ENCODE results near the gene AQP11. TPM values are rescaled to one million over a fixed set of nuclear protein-coding genes. Genes with fewer than 3 reads are reported as not detected.
"Not testable (repeated sequence)": the region's sequence is repeated elsewhere in the genome, so short reads cannot be mapped to it uniquely, and the experiment has no call there.

Gene AQP11, protein sequence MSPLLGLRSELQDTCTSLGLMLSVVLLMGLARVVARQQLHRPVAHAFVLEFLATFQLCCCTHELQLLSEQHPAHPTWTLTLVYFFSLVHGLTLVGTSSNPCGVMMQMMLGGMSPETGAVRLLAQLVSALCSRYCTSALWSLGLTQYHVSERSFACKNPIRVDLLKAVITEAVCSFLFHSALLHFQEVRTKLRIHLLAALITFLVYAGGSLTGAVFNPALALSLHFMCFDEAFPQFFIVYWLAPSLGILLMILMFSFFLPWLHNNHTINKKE
- total RNA-seq: 0.22 and 0.40 TPM in 2 replicates

GRCh38 chr11:77589521-77590193 lies at the start of gene AQP11:
Gene AQP11 (plus strand): TSS chr11:77589953. CDS start chr11:77589993, 40 bp downstream.
- peak; percentile 84 to 86 for DNase-seq (ENCODE audit: low read depth in 2 of 2)

GRCh38 chr11:77542296-77542695 lies 47.5 kb upstream of the AQP11 start:
- DNase-seq (ENCODE audit: low read depth in 2 of 2): peak in 1 of 2 donors; percentile 12

DNA sequence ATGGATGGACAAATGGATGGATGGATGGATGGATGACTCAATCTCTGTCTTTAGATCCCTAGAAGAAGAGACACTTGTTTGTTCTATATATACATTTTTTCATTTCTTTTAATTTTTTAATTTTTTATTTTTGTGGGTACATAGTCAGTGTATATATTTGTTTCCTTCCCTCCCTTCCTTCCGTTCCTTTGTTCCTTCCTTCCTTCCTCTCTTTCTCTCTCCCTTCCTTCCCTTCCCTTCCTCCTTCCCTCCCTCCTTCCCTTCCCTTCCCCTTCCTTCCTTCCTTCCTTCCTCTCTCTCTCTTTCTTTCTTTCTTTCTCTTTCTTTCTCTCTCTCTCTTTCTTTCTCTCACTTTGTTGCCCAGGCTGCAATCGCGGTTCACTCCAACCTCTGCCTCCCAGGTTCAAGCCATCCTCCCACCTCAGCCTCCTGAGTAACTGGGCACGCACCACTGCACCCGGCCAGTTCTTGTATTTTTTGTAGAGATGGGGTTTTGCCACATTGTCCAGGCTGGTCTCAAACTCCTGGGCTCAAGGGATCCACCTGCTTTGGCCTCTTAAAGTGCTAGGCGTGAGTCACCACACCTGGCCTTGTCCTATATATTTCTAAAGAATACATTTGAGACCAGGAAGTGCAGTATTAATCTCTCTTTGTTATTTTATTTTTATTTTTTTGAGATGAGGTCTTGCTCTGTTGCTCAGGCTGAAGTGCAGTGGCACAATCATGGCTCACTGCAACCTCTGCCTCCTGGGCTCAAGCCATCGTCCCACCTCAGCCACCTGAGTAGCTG lies 42.5 kb upstream of the AQP11 start:
- DNase-seq (ENCODE audit: low read depth in 2 of 2): no peak

- DNase-seq (ENCODE audit: low read depth in 2 of 2): peak; percentile 71 to 77
These were observed 41.7 kb upstream of the AQP11 start for GRCh38 chr11:77547863-77548551.

DNA sequence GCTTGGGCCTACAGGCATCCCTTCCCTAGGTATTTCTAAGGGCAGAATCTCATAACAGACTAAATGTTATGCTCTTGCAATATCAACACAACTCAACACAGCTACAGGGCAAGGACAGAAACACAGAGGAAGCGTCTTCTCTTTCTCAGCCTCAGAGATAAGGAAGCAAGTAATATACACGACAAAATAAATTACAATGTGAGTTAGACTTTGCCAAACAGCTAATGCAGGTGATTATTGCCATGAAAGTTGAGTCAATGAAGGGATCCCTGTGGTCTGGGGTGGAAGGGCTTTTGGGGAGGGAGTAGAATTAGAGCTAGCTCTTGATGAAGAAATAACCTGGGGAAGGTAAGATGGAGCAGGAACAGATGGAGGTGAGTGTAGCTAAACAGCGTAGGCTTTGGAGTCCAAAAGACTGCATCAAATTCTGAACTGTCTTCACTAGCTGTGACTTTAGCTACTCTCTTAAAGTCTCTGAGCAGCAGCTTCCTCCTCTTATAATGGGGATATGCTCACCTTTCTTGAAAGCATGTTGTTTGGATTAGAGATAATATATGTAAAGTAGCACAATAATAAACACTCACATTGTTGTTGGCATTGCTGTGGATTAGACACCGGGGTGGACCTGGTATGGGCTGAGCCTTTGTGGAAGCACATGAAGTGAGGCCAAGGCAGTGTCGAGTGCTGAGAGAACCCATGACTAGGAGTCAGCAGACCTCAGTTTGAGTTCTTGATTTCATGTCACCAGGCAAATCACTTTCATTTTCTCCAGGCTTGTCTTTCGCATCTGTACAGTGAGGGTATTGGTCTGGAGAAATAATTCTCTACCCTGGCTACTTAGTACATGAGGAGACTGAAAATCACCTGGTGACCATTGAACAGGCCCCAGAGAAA lies 41.0 kb upstream of the AQP11 start:
- DNase-seq (ENCODE audit: low read depth in 2 of 2): no peak

DNA sequence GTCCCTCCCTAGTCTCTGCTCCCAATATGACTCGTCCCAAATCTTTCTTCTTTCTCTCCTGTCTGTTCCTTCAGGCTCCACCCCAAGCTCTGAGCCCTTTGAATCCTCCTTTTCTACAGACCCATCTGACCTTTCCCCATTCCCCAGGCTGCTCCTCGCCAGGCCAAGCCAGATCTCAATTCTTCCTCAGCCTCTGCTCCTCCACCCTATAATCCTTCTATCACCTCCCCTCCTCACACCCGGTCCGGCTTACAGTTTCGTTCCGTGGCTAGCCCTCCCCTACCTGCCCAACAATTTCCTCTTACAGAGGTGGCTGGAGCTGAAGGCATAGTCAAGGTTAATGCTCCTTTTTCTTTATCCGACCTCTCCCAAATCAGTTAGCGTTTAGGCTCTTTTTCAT lies 38.3 kb upstream of the AQP11 start:
- not testable (repeated sequence) for DNase-seq (ENCODE audit: low read depth in 2 of 2)

GRCh38 chr11:77557553-77557952 lies 32.2 kb upstream of the AQP11 start:
- DNase-seq (ENCODE audit: low read depth in 2 of 2): peak; percentile 32 to 35

- DNase-seq (ENCODE audit: low read depth in 2 of 2): no peak
These were observed 31.4 kb upstream of the AQP11 start for GRCh38 chr11:77558380-77558779.

DNA sequence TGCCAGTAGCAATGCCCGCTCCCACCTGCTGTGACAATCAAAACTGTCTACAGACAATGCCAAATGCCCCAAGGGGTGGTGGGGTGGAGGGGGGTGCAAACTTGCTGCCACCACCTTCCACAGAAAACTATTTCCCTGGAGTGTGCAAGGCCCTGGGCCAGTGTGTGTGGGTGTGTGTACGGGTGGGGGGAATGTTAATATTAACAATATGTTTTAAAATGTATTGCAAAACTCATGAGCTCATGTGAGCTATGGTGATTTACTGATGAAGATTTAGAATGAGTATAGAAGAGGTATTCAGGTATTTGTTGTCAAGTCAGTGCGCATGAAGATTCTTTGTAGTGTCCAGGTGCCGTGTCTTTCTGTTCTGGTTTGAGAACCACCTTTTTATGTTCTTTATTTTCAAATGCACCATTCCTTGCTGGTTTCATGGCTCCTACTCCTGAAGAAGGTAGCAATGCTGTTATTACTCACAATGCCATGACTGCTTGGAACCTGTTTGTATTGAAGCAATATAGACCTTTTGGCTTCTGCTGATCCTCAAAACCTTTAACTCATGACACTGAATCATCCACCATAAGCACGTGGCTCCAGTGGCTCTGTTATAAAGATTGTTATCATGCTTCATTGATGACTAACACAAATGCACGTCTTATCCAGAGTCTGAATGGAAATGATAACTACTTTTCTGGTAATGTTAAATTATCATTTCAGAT lies 29.9 kb upstream of the AQP11 start:
- peak in 1 of 2 donors; percentile 68 for DNase-seq (ENCODE audit: low read depth in 2 of 2)

GRCh38 chr11:77560605-77561004 lies 29.1 kb upstream of the AQP11 start:
- no peak for DNase-seq (ENCODE audit: low read depth in 2 of 2)

DNA sequence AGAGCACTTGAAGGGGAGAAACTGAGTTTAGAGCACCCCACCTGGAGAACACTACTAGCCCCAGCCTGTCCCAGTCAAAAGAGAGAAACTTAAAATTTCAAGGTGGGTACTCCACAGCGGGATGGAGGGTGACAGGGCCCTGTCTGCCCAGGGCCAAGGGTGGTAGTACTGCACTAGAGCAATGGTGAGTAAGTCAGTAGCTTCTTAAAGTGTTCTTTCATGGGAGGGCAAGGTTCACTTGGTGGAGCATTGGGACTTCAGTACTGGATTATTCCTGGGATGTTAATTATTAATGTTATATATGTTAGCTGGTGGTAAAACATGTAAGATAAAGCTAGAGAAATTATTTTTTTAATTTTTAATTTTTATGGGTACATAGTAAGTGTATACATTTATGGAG lies 28.5 kb upstream of the AQP11 start:
- DNase-seq (ENCODE audit: low read depth in 2 of 2): no peak

- DNase-seq (ENCODE audit: low read depth in 2 of 2): no peak
These were observed 21.4 kb upstream of the AQP11 start for GRCh38 chr11:77568306-77568705.

GRCh38 chr11:77568916-77569675 lies 20.7 kb upstream of the AQP11 start:
- DNase-seq (ENCODE audit: low read depth in 2 of 2): no peak

DNA sequence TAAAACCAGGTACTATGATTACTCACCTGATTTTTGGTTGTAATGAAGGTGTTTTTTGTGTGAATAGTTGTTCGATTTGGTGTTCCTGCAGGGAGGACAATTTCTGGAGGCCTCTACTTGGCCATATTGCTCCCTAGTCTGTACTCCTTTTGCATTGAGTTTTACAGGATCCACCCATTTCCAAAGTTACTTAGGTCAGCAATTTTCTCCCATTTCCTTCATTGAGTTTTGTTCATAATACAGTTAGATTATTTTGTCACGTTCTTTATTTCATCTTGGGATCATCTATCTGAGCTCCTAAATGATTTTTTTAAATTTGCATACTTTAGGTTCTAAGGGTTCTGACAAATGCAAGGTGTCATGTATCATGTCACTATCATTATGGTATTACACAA lies 20.1 kb upstream of the AQP11 start:
- DNase-seq (ENCODE audit: low read depth in 2 of 2): no peak

- not testable (repeated sequence) for DNase-seq (ENCODE audit: low read depth in 2 of 2)
These were observed 18.9 kb upstream of the AQP11 start for GRCh38 chr11:77570896-77571295.

DNA sequence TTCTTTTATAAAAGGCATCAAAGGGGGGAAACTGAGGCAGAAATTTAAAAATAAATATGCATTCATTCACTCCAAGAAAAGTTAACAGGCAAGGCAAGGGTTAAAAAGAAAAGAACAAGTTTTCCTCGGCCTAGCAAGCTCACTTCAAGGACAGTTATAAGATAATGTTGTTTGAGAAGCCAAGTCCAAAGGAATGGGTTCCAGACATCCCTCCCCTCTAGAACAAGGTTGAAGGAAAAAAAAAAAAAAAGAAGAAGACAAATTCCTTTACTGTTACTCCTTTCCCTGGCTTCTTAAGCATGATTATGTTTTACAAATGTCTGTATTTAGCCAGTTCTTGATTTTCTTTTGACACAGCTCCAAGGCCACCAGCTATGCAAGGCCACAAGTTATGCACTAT lies 14.3 kb upstream of the AQP11 start:
- not testable (repeated sequence) for DNase-seq (ENCODE audit: low read depth in 2 of 2)

GRCh38 chr11:77580712-77581337 lies 8.9 kb upstream of the AQP11 start:
- peak in 1 of 2 donors; percentile 11 for DNase-seq (ENCODE audit: low read depth in 2 of 2)

DNA sequence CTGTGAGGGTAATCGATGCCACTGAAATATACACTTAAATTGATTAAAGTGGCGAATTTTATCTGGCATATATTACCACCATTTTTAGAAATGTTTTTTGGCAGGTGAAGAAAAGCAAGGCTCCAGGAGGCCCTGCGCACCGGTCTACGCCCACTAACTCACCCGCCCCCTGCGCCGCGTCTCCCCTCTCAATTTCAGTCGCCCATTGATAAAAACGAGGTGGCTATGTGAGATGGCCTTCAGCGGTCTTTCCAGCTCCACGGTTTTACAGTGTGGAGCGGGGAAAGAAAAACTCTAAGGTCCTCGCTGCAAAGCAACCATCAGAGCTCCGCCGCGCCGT lies 602 bp upstream of the AQP11 start:
- DNase-seq (ENCODE audit: low read depth in 2 of 2): no peak

DNA sequence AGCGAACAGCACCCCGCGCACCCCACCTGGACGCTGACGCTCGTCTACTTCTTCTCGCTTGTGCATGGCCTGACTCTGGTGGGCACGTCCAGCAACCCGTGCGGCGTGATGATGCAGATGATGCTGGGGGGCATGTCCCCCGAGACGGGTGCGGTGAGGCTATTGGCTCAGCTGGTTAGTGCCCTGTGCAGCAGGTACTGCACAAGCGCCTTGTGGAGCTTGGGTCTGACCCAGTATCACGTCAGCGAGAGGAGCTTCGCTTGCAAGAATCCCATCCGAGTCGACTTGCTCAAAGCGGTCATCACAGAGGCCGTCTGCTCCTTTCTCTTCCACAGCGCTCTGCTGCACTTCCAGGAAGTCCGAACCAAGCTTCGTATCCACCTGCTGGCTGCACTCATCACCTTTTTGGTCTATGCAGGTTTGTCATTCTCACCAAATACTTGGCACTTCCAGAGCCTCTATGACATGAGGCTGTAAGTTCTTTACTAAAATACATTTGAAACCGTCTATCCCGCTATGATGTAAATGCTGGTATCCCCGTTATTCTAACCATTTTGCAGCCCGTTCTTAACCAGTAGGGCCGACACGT lies 535 bp downstream of the AQP11 start:
- DNase-seq (ENCODE audit: low read depth in 2 of 2): peak in 1 of 2 donors; percentile 38
